HUES6 (cell line): ENCODE measurements around the gene SDK2.

Experiments
- H3K27ac ChIP-seq: 2 replicates; pipeline ENCODE4 v1.7.0; 2013; ENCODE audit warnings: low read depth, mild to moderate bottlenecking, low read length, inconsistent platforms
- H3K27me3 ChIP-seq: 2 replicates; pipeline ENCODE4 v1.6.1; 2013; ENCODE audit warnings: low read length; ENCODE audit not compliant: control insufficient read depth, insufficient read depth
- H3K36me3 ChIP-seq: 2 replicates; pipeline ENCODE4 v1.6.1; 2013; ENCODE audit warnings: low read length; ENCODE audit not compliant: control insufficient read depth, insufficient read depth
- H3K4me1 ChIP-seq: 2 replicates; pipeline ENCODE4 v1.6.1; 2013; ENCODE audit warnings: low read length; ENCODE audit not compliant: control insufficient read depth, insufficient read depth
- H3K4me3 ChIP-seq: 2 replicates; pipeline ENCODE4 v1.5.1; 2013; ENCODE audit warnings: low read depth, low read length
- H3K9ac ChIP-seq: one replicate; pipeline ENCODE4 v1.6.1; 2013; ENCODE audit warnings: mild to moderate bottlenecking, low read length
- H3K9me3 ChIP-seq: 2 replicates; pipeline ENCODE4 v1.6.1; 2013; ENCODE audit warnings: low read depth, low read length; ENCODE audit not compliant: control insufficient read depth, insufficient read depth

SDK2 gene

DNA sequence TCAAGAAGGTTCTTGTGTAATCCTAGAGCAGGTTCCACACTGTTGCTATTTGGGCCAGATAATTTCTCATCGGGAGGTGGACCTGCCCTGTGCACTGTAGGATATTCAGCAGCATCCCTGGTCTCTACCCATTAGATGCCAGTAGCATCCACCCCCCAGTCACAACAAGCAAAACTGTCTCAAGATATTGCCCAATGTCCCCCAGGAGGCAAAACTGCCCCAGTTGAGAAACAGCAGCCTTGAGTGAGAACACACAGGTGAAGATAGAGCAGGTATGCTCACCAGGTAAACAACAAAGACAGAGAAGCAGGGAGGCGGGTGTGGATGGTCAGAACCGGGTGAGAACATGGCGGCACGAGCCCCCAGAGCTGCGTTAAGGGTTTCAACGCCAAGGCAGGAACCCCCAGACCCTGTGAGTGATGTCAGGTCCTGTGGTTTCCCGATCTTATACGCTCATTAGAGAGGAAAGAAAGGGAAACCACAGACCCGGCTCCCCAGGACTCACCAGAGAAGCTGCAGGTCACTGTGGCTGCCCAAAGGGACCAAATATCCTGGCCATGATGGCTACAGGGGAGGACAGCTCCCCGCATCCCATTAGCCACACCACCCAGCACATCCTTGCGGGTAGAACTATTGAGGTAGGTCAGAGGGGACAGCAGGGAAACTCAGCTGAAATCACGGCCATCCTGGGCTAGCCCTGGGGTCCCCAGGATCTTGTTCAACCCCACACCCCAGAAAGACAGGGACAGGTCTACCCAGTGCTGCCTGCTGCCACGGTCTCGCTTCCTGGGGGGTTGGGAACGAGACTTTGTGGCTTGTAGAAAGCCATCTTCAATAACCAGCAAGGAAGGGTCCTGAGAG lies 353.6 kb downstream of the SDK2 start:
- Histone ChIP-seq H3K4me1 (peaks cover 27% of the 10 kb centered on the region), H3K9ac (no peak overlapping the region), H3K4me3 (no peak overlapping the region), H3K36me3 (peaks cover 5% of the 10 kb centered on the region), H3K27ac (no peak overlapping the region), H3K9me3 (no peaks in the 10 kb centered on the region), H3K27me3 (no peaks in the 10 kb centered on the region)

DNA sequence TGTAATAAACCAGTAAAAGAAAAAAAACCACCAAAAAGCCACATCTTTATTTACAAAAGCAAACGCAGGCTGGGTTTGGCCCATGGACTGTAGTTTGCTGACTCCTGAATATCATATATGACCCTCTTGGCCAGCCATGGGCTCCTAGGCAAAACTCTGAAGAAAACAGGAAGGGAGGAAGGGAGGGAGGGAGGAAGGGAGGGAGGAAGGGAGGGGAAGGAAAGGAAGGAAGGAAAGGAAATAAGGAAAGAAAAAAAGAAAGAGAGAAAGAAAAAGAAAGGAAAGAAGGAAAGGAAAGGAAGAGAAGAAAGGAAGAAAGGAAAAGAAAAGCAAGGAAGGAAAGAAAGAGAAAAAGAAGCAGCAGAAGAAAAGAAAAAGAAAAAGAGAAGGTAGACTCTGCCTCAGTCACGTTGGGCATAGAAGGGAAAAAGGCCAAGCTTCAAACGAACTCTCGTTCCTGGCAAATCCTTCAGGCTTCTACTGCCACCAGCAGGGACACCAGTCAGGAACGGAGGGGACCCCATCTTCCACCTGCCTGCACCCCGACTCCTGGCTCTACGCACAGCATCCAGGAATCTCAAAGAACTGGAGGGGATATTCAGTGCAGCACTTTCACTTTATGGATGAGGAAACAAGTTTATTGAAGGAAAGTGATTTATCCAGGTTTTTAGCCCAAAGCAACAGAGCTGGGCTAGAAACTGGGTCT lies 354.5 kb downstream of the SDK2 start:
- peaks cover 31% of the 10 kb centered on the region for H3K4me1 ChIP-seq
- H3K9ac ChIP-seq: no peak overlapping the region
- H3K9me3 ChIP-seq: no peaks in the 10 kb centered on the region
- H3K27me3 ChIP-seq: no peaks in the 10 kb centered on the region
- peaks cover 13% of the 10 kb centered on the region for H3K36me3 ChIP-seq
- H3K4me3 ChIP-seq: no peak overlapping the region
- no peak overlapping the region for H3K27ac ChIP-seq

DNA sequence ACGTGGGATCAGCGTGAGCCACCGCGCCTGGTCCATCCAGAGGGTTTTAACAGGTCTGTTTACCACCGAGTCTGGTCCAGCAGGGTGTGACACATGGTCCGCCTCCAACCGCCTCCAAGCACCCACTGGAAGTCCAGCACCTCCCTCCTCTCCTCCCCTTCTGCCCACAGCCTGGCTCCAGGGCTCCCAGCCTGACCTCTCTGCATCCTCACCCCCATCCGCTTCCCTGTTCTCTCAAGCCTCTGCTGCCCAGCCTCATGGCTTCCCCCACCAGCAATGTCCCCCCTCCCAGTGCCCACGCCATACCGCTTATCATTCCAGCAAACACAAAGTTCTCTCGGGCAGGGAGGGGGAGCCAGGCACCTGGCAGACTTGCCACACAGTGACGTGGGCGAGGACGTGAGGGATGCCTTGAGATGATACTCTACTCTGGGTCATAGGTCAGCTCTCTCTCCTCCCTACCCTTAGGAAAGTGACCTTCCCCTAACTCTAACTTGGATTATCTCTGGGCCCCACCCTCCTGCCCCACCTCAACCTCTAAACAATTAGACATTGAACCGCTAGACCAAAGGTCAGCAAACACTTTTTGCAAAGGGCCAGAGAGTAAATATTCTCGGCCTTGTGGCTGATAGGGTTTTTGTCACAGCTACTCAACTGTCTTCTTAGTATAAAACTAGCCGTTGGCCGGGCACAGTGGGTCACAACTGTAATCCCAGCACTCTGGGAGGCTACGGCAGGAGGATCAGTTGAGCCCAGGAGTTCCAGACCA lies 355.5 kb downstream of the SDK2 start:
- H3K9me3 ChIP-seq: no peaks in the 10 kb centered on the region
- H3K4me1 ChIP-seq: peaks cover 41% of the 10 kb centered on the region
- H3K36me3 ChIP-seq: peaks cover 13% of the 10 kb centered on the region
- H3K27me3 ChIP-seq: no peaks in the 10 kb centered on the region
- H3K27ac ChIP-seq: no peak overlapping the region
- H3K9ac ChIP-seq: no peak overlapping the region
- no peak overlapping the region for H3K4me3 ChIP-seq

DNA sequence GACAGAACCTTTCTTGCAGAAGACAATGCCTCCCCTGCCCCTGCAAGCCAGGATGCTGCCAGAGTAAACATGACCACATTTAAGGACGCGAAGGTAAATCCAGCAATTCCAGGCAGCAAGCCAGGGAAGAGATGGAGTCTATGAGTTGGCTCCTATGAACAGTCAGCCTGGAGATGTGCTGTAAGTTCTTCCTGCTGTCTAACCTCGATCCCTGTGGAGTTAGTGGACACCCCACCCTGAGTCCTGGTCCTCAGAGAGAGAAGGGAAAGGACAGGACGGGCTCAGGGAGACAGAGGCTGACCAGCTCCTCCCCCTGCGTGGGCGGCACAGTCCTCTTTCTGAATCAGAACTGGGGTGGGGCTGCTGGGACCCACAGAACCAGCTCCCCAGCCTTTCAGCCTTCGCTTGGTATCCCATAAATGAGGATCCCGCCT lies 357.4 kb downstream of the SDK2 start:
- Histone ChIP-seq H3K4me3 (no peak overlapping the region), H3K36me3 (peaks cover 13% of the 10 kb centered on the region), H3K4me1 (peaks cover 38% of the 10 kb centered on the region), H3K27ac (no peak overlapping the region), H3K9ac (no peak overlapping the region), H3K27me3 (no peaks in the 10 kb centered on the region), H3K9me3 (no peaks in the 10 kb centered on the region)

DNA sequence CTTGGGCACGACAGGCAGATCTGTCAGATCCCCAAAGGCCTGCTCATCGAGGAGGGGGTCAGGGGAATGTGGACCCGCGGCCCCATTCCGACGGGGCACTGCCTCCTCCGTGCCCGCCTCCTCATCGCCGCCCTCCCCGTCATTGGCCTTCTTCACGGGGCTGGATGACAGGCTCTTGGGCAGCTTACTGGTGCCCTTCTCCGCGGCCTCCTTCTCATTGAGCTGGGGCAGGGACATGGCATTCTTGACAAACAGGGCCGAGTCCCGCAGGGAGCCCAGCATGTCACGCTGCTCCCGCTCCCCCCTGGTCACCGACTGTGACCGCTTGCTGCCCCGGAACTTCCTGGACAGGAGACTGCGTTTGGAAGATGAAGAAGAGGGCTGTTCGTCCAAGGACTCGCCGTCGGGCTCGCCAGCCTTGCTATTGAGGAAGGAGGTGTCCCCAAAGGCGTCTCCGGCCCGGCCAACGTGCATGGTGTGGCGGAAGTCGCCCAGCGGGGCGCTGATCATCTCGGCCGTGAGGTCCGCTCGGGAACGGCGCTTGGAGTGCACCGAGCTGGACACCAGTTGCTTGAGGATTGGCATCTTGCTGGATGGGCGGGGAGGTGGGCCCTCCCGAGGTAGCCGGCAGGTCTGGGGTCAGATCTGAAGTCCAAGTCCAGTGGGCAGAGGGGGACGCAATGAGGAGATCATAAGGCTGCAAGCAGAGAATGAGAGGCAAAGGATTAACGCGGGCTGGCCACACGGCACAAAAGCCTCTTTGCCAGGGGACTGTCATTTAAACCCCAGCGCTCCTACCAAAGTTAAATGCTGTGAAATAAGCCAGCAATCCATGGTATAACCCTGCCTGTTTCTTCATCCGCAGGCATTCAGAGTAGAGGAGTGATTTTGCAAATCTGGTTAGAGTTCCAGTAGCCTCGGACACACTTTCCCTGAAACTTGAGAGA lies 358.1 kb downstream of the SDK2 start:
- Histone ChIP-seq H3K36me3 (peaks cover 13% of the 10 kb centered on the region), H3K4me3 (no peak overlapping the region), H3K27ac (no peak overlapping the region), H3K9ac (no peak overlapping the region), H3K9me3 (no peaks in the 10 kb centered on the region), H3K27me3 (no peaks in the 10 kb centered on the region), H3K4me1 (peaks cover 31% of the 10 kb centered on the region)

DNA sequence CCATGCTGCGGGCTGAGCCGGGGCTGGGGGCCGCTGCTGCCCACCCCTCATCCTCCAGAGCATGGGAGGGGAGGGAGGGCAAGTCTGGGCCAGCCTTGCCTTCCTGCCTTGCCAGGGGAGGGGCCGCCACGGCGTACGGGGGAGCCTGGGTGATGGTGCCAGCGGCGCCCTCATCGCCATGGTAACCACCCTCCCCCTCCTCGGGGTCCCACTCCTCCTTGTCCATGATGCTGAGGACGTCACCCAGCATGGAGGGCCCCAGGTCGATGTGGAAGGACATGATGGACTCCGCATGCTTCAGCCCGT lies 358.7 kb downstream of the SDK2 start:
- H3K4me3 ChIP-seq: no peak overlapping the region
- no peaks in the 10 kb centered on the region for H3K9me3 ChIP-seq
- H3K27me3 ChIP-seq: no peaks in the 10 kb centered on the region
- no peak overlapping the region for H3K27ac ChIP-seq
- H3K4me1 ChIP-seq: peaks cover 28% of the 10 kb centered on the region
- peaks cover 13% of the 10 kb centered on the region for H3K36me3 ChIP-seq
- H3K9ac ChIP-seq: no peak overlapping the region

DNA sequence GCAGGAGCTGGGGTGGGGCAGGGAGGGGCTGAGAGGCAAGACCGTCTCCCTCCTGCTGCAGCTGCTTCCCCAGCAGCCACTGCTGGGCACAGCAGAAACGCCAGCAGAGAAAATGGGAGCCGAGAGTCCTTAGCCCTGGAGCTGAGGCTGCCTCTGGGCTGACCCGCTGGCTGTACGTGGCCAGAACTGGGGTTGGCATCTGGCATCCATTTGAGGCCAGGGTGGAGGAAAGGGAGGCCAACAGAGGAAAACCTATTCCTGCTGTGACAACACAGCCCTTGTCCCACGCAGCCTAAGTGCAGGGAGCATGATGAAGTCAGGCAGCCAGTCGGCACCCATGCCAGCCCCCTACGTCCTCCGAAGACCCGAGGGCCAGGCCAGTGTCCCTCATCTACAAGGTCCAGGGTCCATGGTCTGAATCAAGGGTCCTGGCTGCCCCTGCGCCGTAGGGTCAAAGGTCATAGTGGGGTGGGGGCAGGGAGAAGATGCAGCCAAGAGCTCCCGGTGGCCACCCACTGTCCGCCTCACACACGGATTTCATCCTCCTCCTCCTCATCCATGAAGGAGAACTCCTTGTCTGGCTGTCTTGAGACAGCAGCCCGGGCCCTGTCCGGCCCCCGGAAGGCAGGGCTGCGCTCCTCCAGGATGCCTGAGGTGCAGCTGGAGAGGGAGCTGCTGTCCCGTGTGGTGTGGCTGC lies 359.2 kb downstream of the SDK2 start:
- H3K27me3 ChIP-seq: no peaks in the 10 kb centered on the region
- H3K9ac ChIP-seq: no peak overlapping the region
- H3K4me3 ChIP-seq: no peak overlapping the region
- H3K36me3 ChIP-seq: peaks cover 13% of the 10 kb centered on the region
- H3K9me3 ChIP-seq: no peaks in the 10 kb centered on the region
- peaks cover 25% of the 10 kb centered on the region for H3K4me1 ChIP-seq
- no peak overlapping the region for H3K27ac ChIP-seq
